ENCODE data around the gene RAPGEF3. TPM values are rescaled to one million over a fixed set of nuclear protein-coding genes. Genes with fewer than 3 reads are reported as not detected.

Gene RAPGEF3
- total and polyA plus RNA-seq, 3 experiments from 2014 or later = 0.15 to 1.1 (median 0.95) TPM

GRCh38 chr12:47789141-47789540 is 30.5 kb upstream of the RAPGEF3 start:
- no peaks in the 10 kb centered on the region for H3K4me1 ChIP-seq (ENCODE audit: insufficient read depth, low read length)
- H3K27me3 ChIP-seq (ENCODE audit: insufficient read depth, low read length, poor library complexity, severe bottlenecking) = no peaks in the 10 kb centered on the region
- no peaks in the 10 kb centered on the region for H3K27me3 Mint-ChIP-seq
- H3K27ac Mint-ChIP-seq = peak overlapping the region in 1 of 8 donors; percentile 17
- H3K36me3 Mint-ChIP-seq = peaks cover 3 to 95% (median 17%) of the 10 kb centered on the region in 3 donors
- no peaks in the 10 kb centered on the region for H3K9me3 Mint-ChIP-seq
- H3K27ac ChIP-seq (ENCODE audit: low read depth, low read length) = no peak overlapping the region
- CTCF ChIA-PET = interaction anchor here (0.8 to 13.6 kb wide), 7 partner anchors 8 to 47 kb away, joined by 3 to 170 read pairs (median 3); no protein-coding TSS in a partner anchor
- H3K4me3 Mint-ChIP-seq = no peak overlapping the region
- POLR2A ChIA-PET = no interaction called here
- peaks cover 70% of the 10 kb centered on the region for H3K36me3 ChIP-seq (ENCODE audit: insufficient read depth, low read length)
- H3K4me1 Mint-ChIP-seq = peaks cover 0 to 1% (median 0%) of the 10 kb centered on the region in 3 donors
- DNase-seq = no peak
- H3K9me3 ChIP-seq (ENCODE audit: low read length) = no peaks in the 10 kb centered on the region
- no peak overlapping the region for H3K4me3 ChIP-seq (ENCODE audit: low read length)

- no peaks in the 10 kb centered on the region for H3K27me3 Mint-ChIP-seq
- H3K27ac ChIP-seq (ENCODE audit: low read depth, low read length) = no peak overlapping the region
- H3K4me1 ChIP-seq (ENCODE audit: insufficient read depth, low read length) = no peaks in the 10 kb centered on the region
- POLR2A ChIA-PET = no interaction called here
- peaks cover 0 to 95% (median 14%) of the 10 kb centered on the region in 3 donors for H3K36me3 Mint-ChIP-seq
- H3K27me3 ChIP-seq (ENCODE audit: insufficient read depth, low read length, poor library complexity, severe bottlenecking) = no peaks in the 10 kb centered on the region
- H3K4me3 Mint-ChIP-seq = no peak overlapping the region
- H3K4me3 ChIP-seq (ENCODE audit: low read length) = no peak overlapping the region
- H3K27ac Mint-ChIP-seq = peak overlapping the region in 5 of 8 donors; percentile 7 to 70 (median 37)
- peaks cover 0 to 1% (median 0%) of the 10 kb centered on the region in 3 donors for H3K4me1 Mint-ChIP-seq
- DNase-seq = no peak
- CTCF ChIA-PET = interaction anchor here (1.4 to 13.6 kb wide), 2 partner anchors 10 to 49 kb away, joined by 3 to 170 read pairs; no protein-coding TSS in a partner anchor
- peaks cover 60% of the 10 kb centered on the region for H3K36me3 ChIP-seq (ENCODE audit: insufficient read depth, low read length)
- no peaks in the 10 kb centered on the region for H3K9me3 ChIP-seq (ENCODE audit: low read length)
- no peaks in the 10 kb centered on the region for H3K9me3 Mint-ChIP-seq
These were observed 29.1 kb upstream of the RAPGEF3 start for GRCh38 chr12:47787596-47788319.

DNA sequence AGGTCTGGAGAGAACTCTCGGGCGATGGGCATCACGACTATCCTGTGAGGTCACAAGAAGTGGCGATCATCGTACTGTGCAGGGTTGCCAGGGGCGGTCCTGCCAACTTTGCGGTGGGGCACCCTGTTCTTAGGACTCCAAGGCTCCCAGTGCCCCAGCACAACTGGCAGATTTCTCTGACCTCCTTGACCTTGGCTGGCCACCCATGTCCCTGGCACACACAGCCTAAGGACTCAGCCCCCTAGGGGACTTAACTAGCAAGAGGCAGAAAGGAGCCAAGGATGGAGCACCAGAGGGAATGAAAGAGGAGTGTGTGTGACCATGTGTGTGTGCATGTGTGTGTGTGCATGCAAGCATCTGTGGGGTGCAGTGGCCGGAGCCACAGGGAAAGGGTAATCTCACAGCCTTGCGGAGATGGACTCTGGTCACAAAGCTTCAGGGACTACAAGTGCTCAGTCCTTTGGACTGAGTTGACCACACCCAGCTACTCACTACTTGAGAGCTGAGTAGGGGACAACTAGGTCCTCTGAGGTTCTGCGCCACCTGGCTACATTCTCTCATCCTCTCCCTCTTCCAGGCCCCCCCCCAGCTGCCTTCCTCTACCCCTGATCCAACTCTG is 28.1 kb upstream of the RAPGEF3 start:
- no peak for DNase-seq
- Mint-ChIP-seq H3K4me3 (no peak overlapping the region), H3K9me3 (no peaks in the 10 kb centered on the region), H3K4me1 (peaks cover 0 to 1% (median 0%) of the 10 kb centered on the region in 3 donors), H3K27ac (peak overlapping the region in 4 of 8 donors; percentile 12 to 80 (median 17)), H3K27me3 (no peaks in the 10 kb centered on the region), H3K36me3 (peaks cover 0 to 89% (median 14%) of the 10 kb centered on the region in 3 donors)
- no peaks in the 10 kb centered on the region for H3K4me1 ChIP-seq (ENCODE audit: insufficient read depth, low read length)
- no peak overlapping the region for H3K4me3 ChIP-seq (ENCODE audit: low read length)
- no peak overlapping the region for H3K27ac ChIP-seq (ENCODE audit: low read depth, low read length)
- peaks cover 53% of the 10 kb centered on the region for H3K36me3 ChIP-seq (ENCODE audit: insufficient read depth, low read length)
- H3K9me3 ChIP-seq (ENCODE audit: low read length) = no peaks in the 10 kb centered on the region
- no peaks in the 10 kb centered on the region for H3K27me3 ChIP-seq (ENCODE audit: insufficient read depth, low read length, poor library complexity, severe bottlenecking)
- POLR2A ChIA-PET = interaction anchor here (0.5 kb wide), 1 partner anchor 1436 kb away, joined by 6 read pairs; no protein-coding TSS in a partner anchor
- CTCF ChIA-PET = interaction anchor here (0.8 to 13.6 kb wide), 4 partner anchors 20 to 50 kb away, joined by 3 to 170 read pairs (median 4); no protein-coding TSS in a partner anchor

- DNase-seq = no peak
- no peaks in the 10 kb centered on the region for H3K4me1 ChIP-seq (ENCODE audit: insufficient read depth, low read length)
- no peaks in the 10 kb centered on the region for H3K9me3 Mint-ChIP-seq
- H3K4me1 Mint-ChIP-seq = peaks cover 0 to 1% (median 0%) of the 10 kb centered on the region in 3 donors
- no peaks in the 10 kb centered on the region for H3K27me3 ChIP-seq (ENCODE audit: insufficient read depth, low read length, poor library complexity, severe bottlenecking)
- H3K9me3 ChIP-seq (ENCODE audit: low read length) = no peaks in the 10 kb centered on the region
- no peak overlapping the region for H3K27ac ChIP-seq (ENCODE audit: low read depth, low read length)
- ChIA-PET CTCF (interaction anchor here (0.8 to 13.6 kb wide), 5 partner anchors 20 to 50 kb away, joined by 3 to 170 read pairs (median 3); no protein-coding TSS in a partner anchor), POLR2A (interaction anchor here (0.5 kb wide), 1 partner anchor 1437 kb away, joined by 6 read pairs; no protein-coding TSS in a partner anchor)
- H3K27me3 Mint-ChIP-seq = no peaks in the 10 kb centered on the region
- H3K27ac Mint-ChIP-seq = peak overlapping the region in 3 of 8 donors; percentile 29 to 38 (median 32)
- H3K36me3 ChIP-seq (ENCODE audit: insufficient read depth, low read length) = peaks cover 53% of the 10 kb centered on the region
- H3K4me3 ChIP-seq (ENCODE audit: low read length) = no peak overlapping the region
- peaks cover 0 to 84% (median 14%) of the 10 kb centered on the region in 3 donors for H3K36me3 Mint-ChIP-seq
- no peak overlapping the region for H3K4me3 Mint-ChIP-seq
These were observed 27.4 kb upstream of the RAPGEF3 start for GRCh38 chr12:47785887-47786661.

DNA sequence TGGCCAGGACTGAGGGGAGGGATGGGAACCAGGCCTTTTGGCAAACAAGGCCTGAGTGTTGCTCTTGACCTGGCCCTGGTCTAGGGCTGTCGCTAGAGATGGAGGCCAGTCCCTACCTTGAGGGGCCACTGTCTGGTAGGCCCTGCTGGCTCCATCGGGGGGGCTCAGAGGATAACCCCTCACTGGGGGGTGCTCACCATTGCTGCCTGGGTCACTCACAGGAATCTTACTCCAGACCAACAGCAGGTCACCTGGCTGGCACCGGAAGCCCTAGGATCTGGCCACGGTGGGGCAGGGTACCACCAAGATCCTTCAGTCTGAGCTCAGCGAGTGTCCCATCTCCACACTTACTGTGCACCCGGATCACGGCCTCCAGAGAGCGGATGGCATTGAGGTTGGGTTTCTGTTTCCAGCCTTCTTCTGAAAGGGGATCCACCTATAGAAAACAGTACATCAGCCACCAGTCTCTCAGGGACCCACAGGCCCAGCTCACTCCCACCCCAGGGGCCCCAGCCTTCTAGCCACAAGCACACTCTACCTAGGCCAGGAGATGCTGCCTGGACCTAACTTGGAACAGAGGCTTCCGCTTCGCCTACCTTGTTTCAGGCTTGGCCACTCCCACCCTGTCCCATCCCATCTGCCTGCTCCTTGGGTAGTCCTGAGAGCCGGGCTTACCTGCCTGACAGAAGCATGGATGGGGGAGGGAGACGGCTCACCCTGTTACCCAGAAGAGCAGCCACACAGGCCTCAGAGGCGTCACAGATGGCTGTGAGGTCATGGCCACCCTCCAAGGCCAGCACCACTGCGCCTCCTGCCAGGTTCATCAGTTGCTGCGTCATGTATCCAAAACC is 26.6 kb upstream of the RAPGEF3 start:
- H3K9me3 ChIP-seq (ENCODE audit: low read length) = no peaks in the 10 kb centered on the region
- H3K27me3 ChIP-seq (ENCODE audit: insufficient read depth, low read length, poor library complexity, severe bottlenecking) = no peaks in the 10 kb centered on the region
- no peaks in the 10 kb centered on the region for H3K27me3 Mint-ChIP-seq
- H3K9me3 Mint-ChIP-seq = no peaks in the 10 kb centered on the region
- DNase-seq = no peak
- peaks cover 0 to 1% (median 0%) of the 10 kb centered on the region in 3 donors for H3K4me1 Mint-ChIP-seq
- POLR2A ChIA-PET = no interaction called here
- H3K4me3 ChIP-seq (ENCODE audit: low read length) = no peak overlapping the region
- H3K4me1 ChIP-seq (ENCODE audit: insufficient read depth, low read length) = no peaks in the 10 kb centered on the region
- CTCF ChIA-PET = interaction anchor here (0.9 to 13.6 kb wide), 3 partner anchors 19 to 51 kb away, joined by 3 to 170 read pairs (median 3); no protein-coding TSS in a partner anchor
- peaks cover 0 to 76% (median 14%) of the 10 kb centered on the region in 3 donors for H3K36me3 Mint-ChIP-seq
- H3K27ac ChIP-seq (ENCODE audit: low read depth, low read length) = no peak overlapping the region
- H3K36me3 ChIP-seq (ENCODE audit: insufficient read depth, low read length) = peaks cover 47% of the 10 kb centered on the region
- peak overlapping the region in 4 of 8 donors; percentile 29 to 85 (median 38) for H3K27ac Mint-ChIP-seq
- no peak overlapping the region for H3K4me3 Mint-ChIP-seq

GRCh38 chr12:47783821-47784819 is 25.4 kb upstream of the RAPGEF3 start:
- ChIA-PET CTCF (interaction anchor here (1.0 kb wide), 1 partner anchor 12 kb away, joined by 3 read pairs; no protein-coding TSS in a partner anchor), POLR2A (no interaction called here)
- Histone ChIP-seq H3K9me3 (ENCODE audit: low read length) (no peaks in the 10 kb centered on the region), H3K27ac (ENCODE audit: low read depth, low read length) (no peak overlapping the region), H3K4me1 (ENCODE audit: insufficient read depth, low read length) (peaks cover 2% of the 10 kb centered on the region), H3K4me3 (ENCODE audit: low read length) (no peak overlapping the region), H3K36me3 (ENCODE audit: insufficient read depth, low read length) (peaks cover 37% of the 10 kb centered on the region), H3K27me3 (ENCODE audit: insufficient read depth, low read length, poor library complexity, severe bottlenecking) (no peaks in the 10 kb centered on the region)
- Mint-ChIP-seq H3K4me1 (peaks cover 3 to 6% (median 4%) of the 10 kb centered on the region in 3 donors), H3K27ac (peak overlapping the region in 2 of 8 donors; percentile 42 to 85), H3K9me3 (no peaks in the 10 kb centered on the region), H3K27me3 (no peaks in the 10 kb centered on the region), H3K36me3 (peaks cover 0 to 68% (median 14%) of the 10 kb centered on the region in 3 donors), H3K4me3 (no peak overlapping the region)
- no peak for DNase-seq

Data from CD8-positive, alpha-beta memory T cell (primary cell).